Stimulated activated CD4-positive, alpha-beta T cell treated with anti-CD3 and anti-CD28 coated beads, TNF-alpha, amount 100 ng/mL, for 1 hour (primary cell): ENCODE data around the gene ZDHHC8.
A peak's percentile ranks its signal among the peaks of the same experiment; 100 is the strongest.

ENCODE experiments used
- DNase-seq, 3 donors: peaks; one replicate each; pipeline ENCODE4 v3.0.0-alpha.2; 2020; ENCODE audit warnings: low read depth in 3 of 3, low spot score in 1 of 3

The ZDHHC8 gene

DNA sequence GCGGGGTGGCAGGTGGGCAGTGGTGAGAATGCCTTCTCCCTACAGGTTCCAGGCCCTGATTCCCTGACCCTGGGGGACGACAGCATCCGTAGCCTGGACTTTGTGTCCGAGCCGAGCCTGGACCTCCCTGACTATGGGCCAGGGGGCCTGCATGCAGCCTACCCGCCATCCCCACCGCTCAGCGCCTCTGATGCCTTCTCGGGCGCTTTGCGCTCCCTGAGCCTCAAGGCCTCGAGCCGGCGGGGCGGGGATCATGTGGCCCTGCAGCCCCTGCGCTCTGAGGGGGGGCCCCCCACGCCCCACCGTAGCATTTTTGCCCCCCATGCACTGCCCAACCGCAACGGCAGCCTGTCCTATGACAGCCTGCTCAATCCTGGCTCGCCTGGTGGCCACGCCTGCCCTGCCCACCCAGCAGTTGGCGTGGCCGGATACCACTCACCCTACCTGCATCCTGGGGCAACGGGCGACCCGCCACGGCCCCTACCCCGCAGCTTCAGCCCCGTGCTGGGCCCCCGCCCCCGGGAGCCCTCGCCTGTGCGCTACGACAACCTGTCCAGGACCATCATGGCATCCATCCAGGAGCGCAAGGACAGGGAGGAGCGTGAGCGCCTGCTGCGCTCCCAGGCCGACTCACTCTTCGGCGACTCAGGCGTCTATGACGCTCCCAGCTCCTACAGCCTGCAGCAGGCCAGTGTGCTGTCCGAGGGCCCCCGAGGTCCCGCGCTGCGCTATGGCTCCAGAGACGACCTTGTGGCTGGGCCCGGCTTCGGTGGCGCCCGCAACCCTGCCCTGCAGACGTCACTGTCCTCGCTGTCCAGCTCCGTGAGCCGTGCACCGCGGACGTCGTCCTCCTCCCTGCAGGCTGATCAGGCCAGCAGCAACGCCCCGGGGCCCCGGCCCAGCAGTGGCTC is 11.4 kb downstream of the ZDHHC8 start:
- DNase-seq, result no peak

DNA sequence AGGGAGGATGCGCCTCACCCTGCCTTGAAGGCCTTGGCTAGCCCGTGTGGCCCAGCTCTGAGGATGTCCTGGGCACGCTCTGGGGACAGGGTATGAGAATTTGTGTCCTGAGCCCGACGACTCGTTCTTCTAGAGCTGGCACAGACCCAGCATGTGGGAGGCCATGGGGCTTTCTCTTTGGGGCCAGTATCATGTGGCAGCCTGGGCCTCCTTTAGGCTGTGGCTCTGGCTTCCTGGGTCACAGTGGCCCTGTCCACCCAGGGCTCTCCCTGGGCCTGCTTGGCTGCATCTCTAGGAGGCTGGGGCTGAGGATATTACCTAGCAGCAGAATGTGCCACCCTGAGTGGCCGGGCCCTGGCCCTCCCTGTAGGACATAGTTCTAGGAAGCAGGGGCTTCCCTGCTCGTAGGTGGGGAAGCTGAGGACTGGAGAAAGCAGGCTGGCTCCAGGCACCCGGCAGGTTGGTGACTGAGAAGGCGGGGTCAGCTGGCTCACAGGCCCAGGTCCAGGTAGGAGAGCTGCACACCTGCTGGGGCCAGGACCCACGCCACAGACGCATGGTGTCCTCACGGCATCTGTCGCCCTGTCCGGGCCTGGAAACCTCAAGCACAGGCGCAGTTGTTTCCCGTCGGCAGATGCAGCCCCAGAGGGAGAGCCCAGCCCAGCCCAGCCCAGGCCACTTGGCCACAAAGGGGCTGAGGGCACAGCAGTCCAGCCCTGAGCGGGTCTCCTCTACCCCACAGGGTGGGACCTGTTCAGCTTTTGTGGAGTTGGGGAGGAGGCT is 12.5 kb downstream of the ZDHHC8 start:
- no peak for DNase-seq

DNA sequence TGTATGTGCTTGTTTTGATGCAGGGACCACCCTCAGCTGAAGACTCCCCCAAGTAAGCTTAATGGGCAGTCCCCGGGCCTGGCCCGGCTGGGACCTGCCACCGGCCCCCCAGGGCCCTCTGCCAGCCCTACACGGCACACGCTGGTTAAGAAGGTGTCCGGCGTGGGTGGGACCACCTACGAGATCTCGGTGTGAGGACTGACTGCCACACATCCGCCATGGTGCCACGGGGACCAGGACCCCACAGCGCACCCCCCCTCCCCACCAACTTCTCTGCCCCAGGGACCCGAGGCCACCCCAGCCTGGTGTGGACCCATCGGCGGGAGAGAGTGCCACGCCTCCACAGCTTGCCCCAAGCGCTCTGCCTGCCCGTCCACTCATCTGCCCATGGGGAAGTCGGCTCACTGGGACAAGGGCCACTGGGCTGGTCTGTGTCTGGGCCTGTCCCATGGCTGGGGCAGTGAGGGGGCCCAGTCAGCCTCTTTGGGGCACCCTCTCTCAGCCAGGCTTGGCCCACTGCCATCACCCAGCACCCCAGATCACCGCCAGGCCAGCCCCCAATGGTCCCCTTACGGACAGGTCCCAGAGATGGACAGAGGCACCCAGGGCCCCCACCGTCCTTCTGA is 13.7 kb downstream of the ZDHHC8 start:
- DNase-seq, result no peak

DNA sequence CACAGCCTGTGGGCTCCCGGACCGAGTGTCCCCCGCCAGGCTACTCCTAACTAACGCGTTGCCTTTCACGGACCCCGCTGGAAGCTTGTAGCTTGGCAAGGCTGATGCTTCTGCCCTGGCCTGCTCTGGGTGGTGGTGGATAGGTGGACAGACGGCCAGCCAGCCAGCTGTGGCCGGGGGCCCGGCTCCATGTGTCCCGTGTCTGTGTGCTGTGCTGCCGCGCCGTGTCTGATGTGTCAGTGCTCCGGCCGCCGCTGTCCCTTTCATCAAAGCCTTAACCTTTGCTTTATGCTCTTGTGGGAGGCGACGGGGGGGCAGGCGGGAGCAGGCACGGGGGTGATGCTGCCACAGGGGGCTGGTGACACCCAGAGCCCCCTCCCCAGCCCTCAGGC is 14.2 kb downstream of the ZDHHC8 start:
- DNase-seq, result no peak

DNA sequence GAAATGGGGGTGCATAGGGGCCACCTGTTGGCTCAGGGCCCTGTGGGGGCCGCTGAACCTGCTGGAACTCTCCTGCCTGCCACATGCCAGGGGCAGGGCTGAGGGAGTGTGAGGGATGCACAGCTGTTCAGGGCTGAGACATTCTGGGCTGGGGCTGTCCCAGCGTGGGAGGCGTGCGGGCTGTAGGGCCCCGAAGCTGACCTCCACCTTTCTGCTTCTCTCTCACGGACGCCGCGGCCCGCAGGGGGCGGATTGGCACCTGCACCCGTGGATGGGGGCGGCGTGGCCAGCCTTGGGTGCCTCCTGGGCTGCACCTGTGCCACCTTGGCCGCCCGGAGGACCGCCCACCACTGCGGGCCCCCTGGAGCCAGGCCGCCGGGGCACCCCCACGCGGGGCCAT is 15.2 kb downstream of the ZDHHC8 start:
- DNase-seq, result no peak

DNA sequence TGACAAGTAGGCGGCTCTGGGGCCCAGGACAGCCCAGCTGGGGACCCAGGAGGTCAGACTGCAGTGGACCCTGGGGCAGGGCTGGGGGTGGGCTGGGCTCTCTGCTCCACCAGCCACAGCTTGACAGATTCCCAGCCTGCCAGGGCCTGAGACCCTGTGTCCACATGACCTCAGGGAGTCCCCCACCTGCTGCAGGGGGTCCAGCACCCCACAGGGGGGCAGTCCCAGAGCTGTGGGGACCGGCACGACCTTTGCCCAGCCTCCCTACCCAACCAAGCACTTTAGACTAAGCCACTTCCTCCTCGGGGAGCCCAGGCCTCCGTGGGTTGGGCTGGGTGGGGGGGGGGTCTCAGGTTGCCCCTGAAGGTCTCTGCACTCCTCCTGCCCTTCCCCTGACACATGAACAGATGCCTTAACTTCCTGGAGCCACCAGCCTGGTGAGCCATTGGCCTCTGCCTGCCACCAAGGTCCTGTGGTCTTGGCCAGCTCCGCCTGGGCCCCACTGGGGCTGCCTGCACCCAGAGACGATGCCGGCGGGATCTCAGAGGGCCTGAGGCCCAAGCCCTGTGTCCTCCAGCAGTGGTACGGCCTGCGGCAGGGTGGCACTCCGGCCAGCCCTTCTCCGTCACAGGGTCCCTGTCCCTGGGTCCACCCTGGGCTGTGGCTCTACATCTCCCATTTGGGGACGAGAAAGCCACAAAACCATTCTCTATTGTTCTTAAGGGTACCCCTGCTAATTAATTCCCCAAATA is 15.8 kb downstream of the ZDHHC8 start:
- DNase-seq, result no peak

DNA sequence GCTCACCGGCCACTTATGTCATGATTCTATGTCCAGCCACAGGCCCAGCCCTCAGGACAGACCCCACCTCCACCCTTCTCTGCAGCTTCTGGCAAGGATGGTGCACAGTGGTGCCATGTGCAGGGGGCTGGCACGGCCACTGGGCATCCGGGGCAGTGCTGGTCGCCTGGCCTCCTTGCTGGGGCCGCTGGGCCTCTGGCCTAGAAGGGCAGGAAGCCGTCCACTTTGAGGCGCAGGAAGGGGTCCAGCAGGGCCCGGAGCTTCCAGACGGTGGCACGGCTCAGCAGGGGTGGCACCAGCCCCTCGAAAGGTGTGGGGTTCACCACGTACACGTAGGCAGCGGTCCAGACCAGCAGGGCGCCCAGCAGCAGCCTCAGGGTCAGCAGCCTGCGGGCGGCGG is 16.8 kb downstream of the ZDHHC8 start:
- DNase-seq, result no peak

DNA sequence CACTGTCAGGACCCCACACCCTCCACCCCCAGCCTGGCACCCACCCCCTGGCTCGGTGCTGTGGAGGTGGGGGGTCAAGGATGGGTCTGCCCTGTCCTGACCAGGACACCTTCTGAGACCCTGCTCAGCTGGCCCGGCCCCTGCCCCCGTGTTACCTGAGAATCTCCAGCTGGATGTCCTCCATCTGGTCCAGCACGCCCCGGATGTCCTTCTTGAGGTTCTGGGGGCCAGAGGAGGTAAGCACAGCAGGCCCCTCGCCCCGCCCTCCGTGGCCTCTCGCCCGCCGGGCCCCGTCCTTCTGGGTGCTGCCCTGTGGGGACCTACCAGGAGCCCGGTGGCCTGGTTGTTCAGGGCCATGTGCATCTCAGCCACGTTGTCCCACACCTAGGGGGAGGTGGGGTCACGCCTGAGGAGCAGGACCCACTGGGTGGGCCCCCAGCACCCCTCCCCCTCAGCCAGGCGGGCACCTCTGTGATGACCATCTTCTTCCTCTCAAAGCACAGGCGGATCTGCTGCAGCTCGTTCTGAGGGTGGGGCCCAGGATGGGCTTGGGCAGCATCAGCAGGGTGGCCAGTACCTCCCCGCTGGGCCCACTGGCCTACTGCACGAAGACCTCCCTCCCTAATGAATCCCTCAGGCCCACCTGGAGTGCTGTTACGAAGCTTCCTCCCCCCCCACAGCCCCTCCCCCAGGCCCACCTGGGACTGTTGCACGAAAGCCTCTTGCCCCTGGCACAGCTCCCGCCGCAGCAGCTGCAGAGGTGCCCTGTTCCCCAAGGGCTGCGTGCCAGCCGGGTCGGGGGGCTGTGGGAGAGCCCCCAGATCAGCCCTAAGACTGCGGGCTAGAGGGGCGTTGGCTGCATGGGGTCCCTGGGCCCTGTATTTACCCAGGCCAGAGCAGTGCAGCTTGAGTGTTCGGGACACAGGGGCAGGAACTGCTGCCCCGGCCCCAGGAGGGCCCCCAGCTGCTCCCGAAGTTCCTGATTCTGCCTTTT is 17.9 kb downstream of the ZDHHC8 start:
- no peak for DNase-seq

DNA sequence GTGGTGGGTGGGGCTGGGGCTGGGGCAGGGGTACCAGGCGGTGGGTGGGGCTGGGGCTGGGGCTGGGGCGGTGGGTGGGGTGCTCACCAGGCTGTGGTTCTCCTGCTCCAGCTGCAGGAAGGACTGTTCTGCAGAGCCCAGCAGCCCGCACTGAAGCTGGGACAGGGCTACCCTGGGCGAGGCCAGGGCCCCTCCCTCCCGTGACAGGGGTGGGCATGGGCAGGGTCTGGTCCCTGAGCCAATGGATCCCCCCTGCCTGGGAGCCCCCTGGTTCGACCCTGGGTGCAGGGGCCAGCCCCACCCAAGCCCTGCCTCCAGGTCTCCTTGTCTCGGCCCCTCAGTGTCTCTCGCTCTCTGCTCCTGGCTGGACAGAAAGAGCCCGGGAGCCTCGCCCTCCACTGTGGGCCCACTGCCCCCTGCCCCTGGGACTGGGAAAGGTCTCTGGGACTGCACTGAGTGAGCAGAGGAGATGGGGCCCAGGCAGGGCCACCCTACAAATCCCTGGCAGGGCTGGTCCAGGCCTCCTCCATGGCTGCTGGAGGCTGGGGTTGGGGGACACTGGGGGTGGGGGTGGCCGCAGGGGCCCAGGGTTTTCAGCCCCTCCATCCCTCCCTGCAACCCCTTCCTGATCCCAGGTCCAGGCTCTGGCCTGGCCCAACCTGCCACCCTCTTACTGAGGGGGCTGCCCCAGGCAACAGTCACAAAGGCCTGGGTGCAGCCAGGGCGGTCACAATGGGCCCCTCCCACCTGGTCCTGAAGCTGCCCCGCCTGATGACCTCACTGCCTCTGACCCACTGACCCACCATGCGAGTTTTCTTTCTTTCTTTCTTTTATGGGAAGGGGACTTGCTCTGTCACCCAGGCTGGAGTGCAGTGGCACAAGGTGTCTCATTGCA is 19.0 kb downstream of the ZDHHC8 start, which contains the start of gene CCDC188:
Gene CCDC188, minus strand, starts transcription at position 675 of the 895 bp plus-strand sequence. Its CDS starts 69 bp downstream, at position 606.
- DNase-seq, result no peak

DNA sequence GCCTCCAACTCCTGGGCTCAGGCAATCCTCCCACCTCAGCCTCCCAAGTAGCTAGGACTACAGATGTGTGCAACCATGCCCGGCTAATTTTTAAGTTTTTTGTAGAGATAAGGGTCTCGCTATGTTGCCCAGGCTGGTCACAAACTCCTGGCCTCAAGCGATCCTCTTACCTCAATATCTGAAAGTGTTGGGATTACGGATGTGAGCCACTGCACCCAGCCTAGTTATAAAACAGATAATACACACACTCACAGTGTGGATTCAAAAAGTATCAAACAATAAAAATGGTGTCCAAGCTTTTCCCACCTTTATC is 19.6 kb downstream of the ZDHHC8 start:
- no peak for DNase-seq

DNA sequence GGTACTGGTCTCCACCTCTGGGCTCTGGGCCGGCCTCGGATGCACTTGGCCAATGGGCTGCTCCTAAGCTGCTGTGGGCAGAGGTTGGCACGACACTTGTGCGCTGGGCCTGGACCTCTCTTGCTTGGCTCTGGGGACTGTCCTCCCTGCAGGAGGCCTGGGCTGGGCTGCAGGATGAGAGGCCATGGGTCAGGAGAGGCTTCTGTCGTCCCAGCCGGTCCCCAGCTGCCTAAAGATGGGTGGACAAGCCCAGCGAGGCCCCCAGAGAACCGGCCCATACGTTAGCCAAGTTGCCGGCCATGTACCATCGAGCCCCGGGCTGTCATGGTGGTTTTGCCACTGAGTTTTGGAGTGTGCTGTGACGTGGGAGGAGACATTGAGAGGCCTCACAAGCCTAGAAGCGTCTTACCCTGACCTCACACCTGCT is 20.9 kb downstream of the ZDHHC8 start:
- DNase-seq, result no peak

DNA sequence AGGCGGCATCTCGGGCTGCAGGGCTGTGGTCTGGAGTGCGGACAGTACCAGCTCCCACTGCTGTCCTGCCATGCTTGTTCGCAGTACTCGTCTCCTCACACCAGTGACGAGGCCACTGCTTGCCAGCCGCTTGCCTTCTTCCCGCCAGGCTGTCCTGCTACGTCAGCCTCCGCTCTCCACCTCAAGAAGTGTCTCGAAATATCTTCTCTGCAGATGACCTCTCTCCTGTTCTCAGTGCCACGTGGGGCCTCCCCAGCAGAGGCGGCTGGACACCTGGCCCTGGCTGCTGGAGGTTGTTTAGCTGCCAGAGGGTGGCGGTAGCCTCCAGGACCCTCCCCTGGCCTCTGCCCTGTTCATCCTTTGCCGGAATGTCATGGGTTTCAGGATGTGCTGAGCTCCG is 22.3 kb downstream of the ZDHHC8 start:
- no peak for DNase-seq

DNA sequence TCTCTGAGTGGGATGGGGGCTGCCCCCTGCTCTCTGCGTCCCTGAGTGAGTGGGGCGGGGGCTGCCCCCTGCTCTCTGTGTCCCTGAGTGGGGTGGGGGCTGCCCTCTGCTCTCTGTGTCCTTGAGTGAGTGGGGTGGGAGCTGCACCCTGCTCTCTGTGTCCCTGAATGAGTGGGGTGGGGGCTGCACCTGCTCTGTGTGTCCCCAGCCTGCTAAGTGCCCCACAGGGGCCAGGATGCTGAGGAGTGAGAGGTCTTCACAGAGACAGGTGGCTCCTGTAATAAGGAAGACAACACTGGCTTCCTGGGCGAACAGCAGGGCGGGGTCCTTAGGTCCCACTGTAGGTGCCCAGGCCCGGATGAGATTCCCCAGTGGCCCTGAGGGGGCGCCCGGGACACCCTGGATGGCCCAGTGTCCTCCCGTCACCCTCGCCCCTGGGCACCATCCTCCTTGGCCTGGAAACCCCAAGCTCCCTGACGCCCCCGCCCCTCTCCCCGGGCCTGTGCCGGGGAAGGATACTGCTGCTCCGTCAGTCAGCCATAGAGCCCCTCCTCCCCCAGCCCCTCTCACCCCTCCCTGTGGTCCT is 23.1 kb downstream of the ZDHHC8 start:
- DNase-seq, result no peak

DNA sequence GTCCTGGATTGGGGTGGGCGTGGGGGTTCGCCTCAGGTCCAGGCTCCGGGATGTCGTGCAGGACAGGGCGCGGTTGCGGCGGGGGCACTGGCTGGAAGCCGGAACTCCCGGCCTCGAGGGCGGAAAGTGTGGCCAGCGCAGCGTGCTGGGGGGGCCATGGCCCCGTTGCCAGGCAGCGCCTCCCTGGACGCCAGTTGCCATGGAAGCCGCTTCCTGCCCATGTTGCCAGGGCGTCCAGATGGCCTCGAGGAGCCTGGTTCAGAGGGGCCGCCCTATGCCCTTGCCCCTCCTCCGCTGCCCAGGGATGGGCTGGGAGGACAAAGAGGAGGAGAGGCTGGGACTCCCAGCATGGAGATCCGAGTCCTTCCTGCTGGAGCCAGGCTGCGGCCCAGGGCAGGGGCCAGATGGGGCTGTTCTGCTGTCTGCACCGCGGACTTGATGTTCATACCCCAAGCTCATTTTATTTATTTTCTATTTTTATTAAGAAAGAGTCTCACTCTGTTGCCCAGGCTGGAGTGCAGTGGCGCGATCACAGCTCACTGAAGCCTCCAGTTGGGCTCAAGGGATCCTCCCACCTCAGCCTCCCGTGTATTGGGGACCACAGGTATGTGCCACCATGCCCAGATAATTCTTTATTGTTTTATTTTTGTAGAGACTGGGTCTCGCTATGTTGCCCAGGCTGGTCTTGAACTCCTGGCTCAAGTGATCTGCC is 23.9 kb downstream of the ZDHHC8 start:
- no peak for DNase-seq

DNA sequence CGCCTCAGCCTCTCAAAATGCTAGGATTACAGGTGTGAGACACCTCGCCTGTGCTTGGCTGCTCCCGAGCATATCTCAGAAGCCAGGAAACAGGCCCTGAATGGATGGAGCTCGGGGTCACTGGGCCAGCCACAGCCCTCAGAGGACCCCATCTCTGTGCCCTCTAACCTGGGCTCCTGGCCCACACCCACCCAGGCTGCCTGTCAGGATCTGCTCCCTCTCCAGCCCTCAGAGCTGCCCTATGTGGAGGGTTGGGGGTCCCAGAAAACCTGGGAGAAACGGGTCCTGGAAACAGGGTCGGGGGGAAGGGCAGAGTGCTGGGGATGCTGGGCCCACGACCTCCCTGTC is 24.4 kb downstream of the ZDHHC8 start:
- no peak for DNase-seq

DNA sequence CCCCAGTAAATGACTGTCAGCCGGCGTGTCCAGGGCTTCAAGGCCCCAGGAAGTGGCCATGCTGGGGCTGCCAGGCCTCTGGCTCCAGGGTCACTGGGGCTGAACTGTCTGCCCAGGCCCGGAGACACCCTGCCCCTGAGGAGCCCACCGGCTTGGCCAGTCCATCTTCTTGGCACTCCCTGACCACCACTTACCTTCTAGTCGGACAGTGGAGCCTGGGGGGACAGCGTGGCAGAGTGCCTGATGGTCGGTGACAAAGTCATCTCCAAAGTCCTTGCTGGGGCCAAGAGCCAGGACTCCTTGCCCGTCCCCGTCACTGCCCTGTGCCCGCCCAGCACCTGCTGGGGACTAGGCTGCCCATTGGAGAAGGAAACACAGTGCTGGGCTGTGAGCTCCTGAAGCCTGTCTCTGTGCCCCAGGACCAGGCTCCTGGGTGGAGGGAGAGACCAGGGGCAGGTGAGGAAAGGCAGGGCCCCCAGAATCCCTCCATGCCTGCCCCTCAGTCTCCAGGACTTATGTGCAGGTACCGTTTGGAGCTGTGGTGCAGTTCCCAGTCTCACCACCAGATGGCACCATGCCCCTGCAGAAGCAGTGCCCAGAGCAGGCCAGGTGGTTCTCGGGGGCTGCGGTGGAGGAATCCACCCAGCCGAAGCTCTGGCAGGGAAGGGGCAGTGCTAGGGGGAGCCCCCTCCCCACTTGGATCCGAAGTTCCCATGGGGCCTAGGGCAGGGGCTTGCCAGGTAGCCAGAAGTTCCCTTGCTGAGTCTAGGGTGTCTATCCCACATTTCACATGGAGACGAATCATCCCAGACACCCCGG is 25.2 kb downstream of the ZDHHC8 start:
- DNase-seq, result peak; percentile 64 to 95 (median 81)
